H1 (cell line): ENCODE measurements around the gene DYDC2. TPM values are rescaled to one million over a fixed set of nuclear protein-coding genes. Genes with fewer than 3 reads are reported as not detected.
A peak's percentile ranks its signal among the peaks of the same experiment; 100 is the strongest.

Experiments
- CTCF ChIA-PET: fragments of 300-600 bp; sonication (Branson Sonifier 250); formaldehyde crosslinking; loops from one replicate; lab custom pipeline; 2021; ENCODE audit not compliant: partially characterized antibody; lab: Charles Lee
- POLR2A ChIA-PET: fragments of 300-600 bp; sonication (Branson Sonifier 250); formaldehyde crosslinking; loops from one replicate; lab custom pipeline; 2021; ENCODE audit warnings: inconsistent platforms; ENCODE audit not compliant: partially characterized antibody; lab: Charles Lee
- DNase-seq, 2 experiments: peaks; one replicate each; pipeline versions ENCODE4 v3.0.0 to v3.0.0-alpha.2; 2010 to 2022; ENCODE audit warnings: low spot score in 2 of 2, low read depth in 1 of 2, mixed read lengths in 1 of 2
- FAIRE-seq: peaks from 2 replicates; lab custom pipeline; 2011; peaks lifted over from hg19 to GRCh38; lab: Jason Lieb, UNC
- H2AFZ ChIP-seq: 2 replicates; pipeline ENCODE4 v1.8.1; 2012; ENCODE audit warnings: low read length, inconsistent platforms
- H2AK5ac ChIP-seq: 2 replicates; pipeline ENCODE4 v1.6.1; 2013; ENCODE audit warnings: low read depth, low read length
- H2BK120ac ChIP-seq: replicated peaks from 2 replicates; pipeline ENCODE3; 2013; ENCODE audit warnings: low read depth, low read length, inconsistent platforms
- H2BK12ac ChIP-seq: 2 replicates; pipeline ENCODE4 v1.6.1; 2013; ENCODE audit warnings: low read depth, low read length
- H2BK15ac ChIP-seq: 2 replicates; pipeline ENCODE4 v1.6.1; 2013; ENCODE audit warnings: low read length
- H2BK20ac ChIP-seq: 2 replicates; pipeline ENCODE4 v1.6.1; 2013; ENCODE audit warnings: low read length
- H2BK5ac ChIP-seq: 2 replicates; pipeline ENCODE4 v1.6.1; 2013; ENCODE audit warnings: low read depth, low read length
- H3K14ac ChIP-seq: 2 replicates; pipeline ENCODE4 v1.6.1; 2013; ENCODE audit warnings: inconsistent platforms; ENCODE audit not compliant: insufficient read length
- H3K18ac ChIP-seq: 2 replicates; pipeline ENCODE4 v1.6.1; 2013; ENCODE audit warnings: low read length; ENCODE audit errors: extremely low read depth
- H3K23ac ChIP-seq: 2 replicates; pipeline ENCODE4 v1.6.1; 2013; ENCODE audit warnings: inconsistent platforms; ENCODE audit not compliant: insufficient read length
- H3K23me2 ChIP-seq: 2 replicates; pipeline ENCODE4 v1.6.1; 2013; ENCODE audit warnings: low read depth, low read length
- H3K27ac ChIP-seq: 2 replicates; pipeline ENCODE4 v1.6.1; 2011; ENCODE audit warnings: low read depth, low read length, inconsistent platforms
- H3K27me3 ChIP-seq, 4 experiments: replicated peaks in 1 of 4; 1 replicate in 1 of 4; 2 replicates in 3 of 4; pipeline versions ENCODE4 v1.6.1 to v1.8.1; 2011 to 2013; ENCODE audit warnings: low read length in 3 of 4, mild to moderate bottlenecking in 3 of 4, inconsistent platforms in 2 of 4, mixed read lengths in 2 of 4, moderate library complexity in 1 of 4; ENCODE audit not compliant: control insufficient read depth in 3 of 4, insufficient read depth in 3 of 4; ENCODE audit errors: extremely low read depth in 1 of 4
- H3K36me3 ChIP-seq, 4 experiments: 2 replicates each; pipeline versions ENCODE4 v1.6.1 to v1.8.1; 2011 to 2013; ENCODE audit warnings: mild to moderate bottlenecking in 4 of 4, low read length in 3 of 4, moderate library complexity in 2 of 4, control low read depth in 1 of 4, inconsistent platforms in 1 of 4; ENCODE audit not compliant: insufficient read depth in 4 of 4, control insufficient read depth in 2 of 4
- H3K4ac ChIP-seq: replicated peaks from 2 replicates; pipeline ENCODE3; 2013; ENCODE audit warnings: low read length, low read depth, mixed read lengths, inconsistent platforms; ENCODE audit not compliant: insufficient read length
- H3K4me1 ChIP-seq, 4 experiments: replicated peaks in 1 of 4; 1 replicate in 1 of 4; 2 replicates in 3 of 4; pipeline versions ENCODE4 v1.6.1 to v1.8.1; 2011 to 2013; ENCODE audit warnings: low read length in 3 of 4, inconsistent platforms in 2 of 4, mixed read lengths in 1 of 4; ENCODE audit not compliant: insufficient read depth in 4 of 4, control insufficient read depth in 3 of 4
- H3K4me2 ChIP-seq, 2 experiments: 2 replicates each; pipeline versions ENCODE4 v1.6.1 to v1.8.1; 2011 to 2013; ENCODE audit warnings: low read depth in 2 of 2, low read length in 2 of 2, control low read depth in 1 of 2, inconsistent platforms in 1 of 2, mild to moderate bottlenecking in 1 of 2; ENCODE audit not compliant: insufficient read depth in 1 of 2
- H3K4me3 ChIP-seq, 4 experiments: fragments of 200-600, 300-600 bp in 1 of 4; sonication (generic), shearing (Covaris generic), sonication (Bioruptor Twin) in 1 of 4; 2 replicates each; pipeline versions ENCODE4 v1.5.1 to v1.8.1; 2011 to 2016; ENCODE audit warnings: low read length in 4 of 4, low read depth in 3 of 4, control low read depth in 2 of 4, inconsistent platforms in 2 of 4, mild to moderate bottlenecking in 2 of 4, mixed read lengths in 1 of 4, moderate library complexity in 1 of 4; ENCODE audit not compliant: insufficient read depth in 2 of 4; ENCODE audit errors: extremely low read depth in 1 of 4
- H3K56ac ChIP-seq: replicated peaks from 2 replicates; pipeline ENCODE3; 2013; ENCODE audit warnings: low read depth, mild to moderate bottlenecking, mixed read lengths, low read length, inconsistent platforms; ENCODE audit not compliant: insufficient read length
- H3K79me1 ChIP-seq: 2 replicates; pipeline ENCODE4 v1.6.1; 2013; ENCODE audit warnings: low read depth, low read length, control low read depth
- H3K79me2 ChIP-seq, 2 experiments: 2 replicates each; pipeline versions ENCODE4 v1.6.1 to v1.8.1; 2012 to 2013; ENCODE audit warnings: low read length in 2 of 2, mild to moderate bottlenecking in 2 of 2, inconsistent platforms in 1 of 2; ENCODE audit not compliant: insufficient read depth in 2 of 2, control insufficient read depth in 1 of 2
- H3K9ac ChIP-seq, 4 experiments: replicated peaks in 1 of 4; 1 replicate in 1 of 4; 2 replicates in 3 of 4; pipeline versions ENCODE4 v1.6.1 to v1.8.1; 2011 to 2013; ENCODE audit warnings: low read depth in 3 of 4, low read length in 3 of 4, control low read depth in 2 of 4, mild to moderate bottlenecking in 2 of 4, moderate library complexity in 2 of 4, inconsistent platforms in 1 of 4; ENCODE audit errors: extremely low read depth in 1 of 4
- H3K9me3 ChIP-seq, 2 experiments: 2 replicates each; pipeline versions ENCODE4 v1.6.1 to v1.8.1; 2012 to 2013; ENCODE audit warnings: mild to moderate bottlenecking in 2 of 2, moderate library complexity in 2 of 2, control low read depth in 1 of 2, inconsistent platforms in 1 of 2, low read depth in 1 of 2, low read length in 1 of 2, mixed read lengths in 1 of 2; ENCODE audit not compliant: insufficient read depth in 2 of 2
- H4K20me1 ChIP-seq, 2 experiments: replicated peaks in 1 of 2; 2 replicates each; pipeline versions ENCODE3 to v1.8.1; 2011 to 2013; ENCODE audit warnings: inconsistent platforms in 2 of 2, low read length in 2 of 2, mild to moderate bottlenecking in 1 of 2; ENCODE audit not compliant: insufficient read depth in 2 of 2, control insufficient read depth in 1 of 2
- H4K5ac ChIP-seq: 2 replicates; pipeline ENCODE4 v1.6.1; 2013; ENCODE audit warnings: low read length, low read depth, mixed read lengths, inconsistent platforms; ENCODE audit not compliant: insufficient read length
- H4K8ac ChIP-seq: 2 replicates; pipeline ENCODE4 v1.8.0; 2013; ENCODE audit warnings: mild to moderate bottlenecking, moderate library complexity, low read length, inconsistent platforms; ENCODE audit not compliant: insufficient read depth; ENCODE audit errors: extremely low read depth
- H4K91ac ChIP-seq: replicated peaks from 2 replicates; pipeline ENCODE3; 2013; ENCODE audit warnings: low read length, mixed read lengths, inconsistent platforms; ENCODE audit not compliant: insufficient read length
- TAF1 ChIP-seq: IDR thresholded peaks from 2 replicates; pipeline ENCODE4 v1.6.1; 2011; ENCODE audit warnings: mild to moderate bottlenecking, low read depth, low read length
- WGBS, 2 experiments: shearing (Covaris generic) in 1 of 2; methylation state at CpG; one replicate each; pipeline versions ENCODE4 v1.1.6 to v1.1.7; 2013 to 2015; ENCODE audit warnings: low lambda C conversion rate in 2 of 2, mixed read lengths in 2 of 2, inconsistent platforms in 1 of 2, low coverage in 1 of 2, missing lambda C conversion rate in 1 of 2; ENCODE audit not compliant: insufficient replicate concordance in 2 of 2, insufficient coverage in 1 of 2, insufficient read length in 1 of 2; ENCODE audit errors: extremely low coverage in 1 of 2, missing lambda C conversion rate in 1 of 2; 5-methylcytosine and 5-hydroxymethylcytosine counted together
- polyA plus RNA-seq, 7 experiments: library from polyadenylated mRNA; depleted of rRNA in 3 of 7; stranded (reverse) in 5 of 7; unstranded in 2 of 7; fragments of >200 nt in 5 of 7; fragments of 200-250 nt in 2 of 7; gene quantifications; 1 replicate in 5 of 7; 2 replicates in 1 of 7; 4 replicates in 1 of 7; pipeline versions ENCODE4 v1.2.1 to v1.2.3, GENCODE V29; 2011 to 2013; ENCODE audit warnings: missing spikeins in 2 of 7, mixed read lengths in 2 of 7
- total RNA-seq: library from RNA; stranded (reverse); fragmentation: NEBNext Ultra II Directional; extraction: Animal tissue kit (Norgen Biotek cat#: 25700); gene quantifications from 2 replicates; pipeline ENCODE4 v1.2.1, GENCODE V29; 2021
- TF ChIP-seq, protein P1 (sequence below): IDR thresholded peaks from 2 replicates; pipeline ENCODE4 v1.6.1; 2011; ENCODE audit warnings: low read depth, mild to moderate bottlenecking, low read length; ENCODE audit not compliant: insufficient read depth

The DYDC2 gene
- total and polyA plus RNA-seq, 2 of the 8 experiments (the other 6 are each of a cell fraction or from before 2014, with no cell fraction given): 1.5 to 5.2 TPM

DNA sequence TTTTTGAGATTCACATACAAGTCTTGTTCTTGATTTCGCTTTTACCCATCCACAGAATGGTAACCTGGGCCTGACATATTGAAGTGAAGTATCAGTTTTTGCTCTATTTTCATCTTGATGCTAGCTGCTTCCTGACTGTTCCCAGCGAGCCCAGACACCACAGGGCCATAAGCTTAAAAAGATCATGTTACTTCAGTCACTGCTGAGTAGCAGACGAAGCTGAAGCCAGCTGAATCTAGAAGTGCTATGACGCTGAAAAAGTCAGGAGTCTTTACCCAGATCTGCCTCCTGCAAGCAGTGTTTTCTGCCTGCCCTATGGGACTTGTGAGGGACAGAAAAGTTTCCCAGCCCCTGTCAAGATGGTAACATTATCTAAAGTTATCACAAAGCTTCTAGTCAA is 49.0 kb downstream of the DYDC2 start:
- Histone ChIP-seq H2AK5ac (no peak overlapping the region), H3K36me3 (no peaks in the 10 kb centered on the region; a peak in 1 of 8 replicates), H2BK12ac (no peak overlapping the region), H3K27me3 (peaks cover 0 to 10% (median 6%) of the 10 kb centered on the region in 4 experiments; a peak in 3 of 7 replicates), H2AFZ (no peak overlapping the region), H3K23ac (no peak overlapping the region), H3K4me2 (no peak overlapping the region), H3K56ac (no peak overlapping the region), H3K18ac (no peak overlapping the region), H3K4ac (no peak overlapping the region), H2BK15ac (no peak overlapping the region), H3K4me1 (peaks cover 0 to 5% (median 0%) of the 10 kb centered on the region in 4 experiments; a peak in 4 of 7 replicates), H3K9ac (no peak overlapping the region; a peak in 1 of 7 replicates), H3K9me3 (no peaks in the 10 kb centered on the region), H4K8ac (no peak overlapping the region), H3K27ac (no peak overlapping the region), H2BK120ac (no peak overlapping the region), H4K91ac (no peak overlapping the region), H3K23me2 (peaks cover 9% of the 10 kb centered on the region; the same call in 1 of the 2 replicates), H4K20me1 (peaks cover 1 to 2% of the 10 kb centered on the region in 2 experiments), H2BK5ac (no peak overlapping the region), H2BK20ac (no peak overlapping the region), H3K79me2 (peaks cover 0 to 7% of the 10 kb centered on the region in 2 experiments; a peak in 1 of 4 replicates), H4K5ac (no peak overlapping the region), H3K79me1 (no peaks in the 10 kb centered on the region), H3K14ac (no peak overlapping the region), H3K4me3 (no peak overlapping the region)
- no peak for FAIRE-seq
- POLR2A ChIA-PET: interaction anchor here (0.6 kb wide), 1 partner anchor 1092 kb away, joined by 3 read pairs; no protein-coding TSS in a partner anchor
- CTCF ChIA-PET: interaction anchor here (0.9 to 3.8 kb wide), 9 partner anchors 13 to 450 kb away, joined by 3 to 21 read pairs (median 3); no protein-coding TSS in a partner anchor
- 70% methylated on average over 4 of the region's 4 CpGs; no CpG with 5 or more reads in 1 of the 2 experiments for WGBS, 2 experiments
- DNase-seq: no peak
- TF ChIP-seq TAF1: 0 out of 2 replicates have a peak, but pooled peaks have one; percentile 21
- TF ChIP-seq, protein P1, sequence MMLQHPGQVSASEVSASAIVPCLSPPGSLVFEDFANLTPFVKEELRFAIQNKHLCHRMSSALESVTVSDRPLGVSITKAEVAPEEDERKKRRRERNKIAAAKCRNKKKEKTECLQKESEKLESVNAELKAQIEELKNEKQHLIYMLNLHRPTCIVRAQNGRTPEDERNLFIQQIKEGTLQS: no peak
